Calu3 (cell line): ENCODE results near the gene OPN1MW2. TPM values are rescaled to one million over a fixed set of nuclear protein-coding genes. Genes with fewer than 3 reads are reported as not detected.
"Not testable (repeated sequence)": the region's sequence is repeated elsewhere in the genome, so short reads cannot be mapped to it uniquely, and the experiment has no call there.

ENCODE experiments used
- BruUV-seq: library from RNA; stranded (reverse); fragments of 400-500 nt; replicated peaks from 2 replicates; lab custom pipeline; 2021; lab: Mats Ljungman, UMichigan
- CTCF ChIA-PET: fragments of 300-600 bp; sonication (Branson Sonifier 250); formaldehyde crosslinking; loops from one replicate; lab custom pipeline; 2022; ENCODE audit warnings: antibody characterized with exemption; lab: Charles Lee
- DNase-seq: peaks from one replicate; pipeline ENCODE4 v3.0.0; 2022
- H3K27ac Mint-ChIP-seq: one replicate; pipeline ENCODE4 v1.8.0; 2022; ENCODE audit warnings: mixed read lengths; ENCODE audit not compliant: unreplicated experiment
- H3K27me3 Mint-ChIP-seq: one replicate; pipeline ENCODE4 v1.8.0; 2022; ENCODE audit warnings: mixed read lengths; ENCODE audit not compliant: unreplicated experiment
- H3K36me3 Mint-ChIP-seq: one replicate; pipeline ENCODE4 v1.8.0; 2022; ENCODE audit warnings: mild to moderate bottlenecking, moderate library complexity, mixed read lengths; ENCODE audit not compliant: insufficient read depth, unreplicated experiment
- H3K4me1 Mint-ChIP-seq: one replicate; pipeline ENCODE4 v1.8.0; 2022; ENCODE audit warnings: mild to moderate bottlenecking, low read depth, mixed read lengths; ENCODE audit not compliant: unreplicated experiment
- H3K4me3 Mint-ChIP-seq: one replicate; pipeline ENCODE4 v1.8.0; 2022; ENCODE audit warnings: mild to moderate bottlenecking, low read depth, moderate library complexity, mixed read lengths; ENCODE audit not compliant: unreplicated experiment
- H3K9me3 Mint-ChIP-seq: one replicate; pipeline ENCODE4 v1.8.0; 2022; ENCODE audit warnings: low read depth, mixed read lengths; ENCODE audit not compliant: unreplicated experiment
- intact Hi-C: fragments of 100-400 bp; cut with micrococcal nuclease; formaldehyde crosslinking; loops from one replicate; pipeline ENCODE4 v1.10.0; 2022; ENCODE audit not compliant: unreplicated experiment
- total RNA-seq: library from RNA; stranded (reverse); gene quantifications from 2 replicates; pipeline ENCODE4 v1.2.3, GENCODE V29; 2022

The OPN1MW2 gene
- total RNA-seq, 1 experiment from 2014 or later: not detected

- CTCF ChIA-PET, H3K4me1 Mint-ChIP-seq, H3K27me3 Mint-ChIP-seq, H3K4me3 Mint-ChIP-seq, DNase-seq, BruUV-seq, H3K9me3 Mint-ChIP-seq, H3K27ac Mint-ChIP-seq, intact Hi-C loops, H3K36me3 Mint-ChIP-seq: not testable (repeated sequence)
These were observed 8.1 kb upstream of the OPN1MW2 start for GRCh38 chrX:154211499-154211898.

GRCh38 chrX:154225292-154225691, 5.7 kb downstream of the OPN1MW2 start:
- H3K4me3 Mint-ChIP-seq, intact Hi-C loops, CTCF ChIA-PET, H3K27ac Mint-ChIP-seq, BruUV-seq, H3K27me3 Mint-ChIP-seq, DNase-seq, H3K4me1 Mint-ChIP-seq, H3K36me3 Mint-ChIP-seq, H3K9me3 Mint-ChIP-seq: not testable (repeated sequence)

GRCh38 chrX:154226706-154227105, 7.2 kb downstream of the OPN1MW2 start:
- intact Hi-C loops, H3K9me3 Mint-ChIP-seq, H3K36me3 Mint-ChIP-seq, DNase-seq, BruUV-seq, H3K27ac Mint-ChIP-seq, H3K4me1 Mint-ChIP-seq, CTCF ChIA-PET, H3K27me3 Mint-ChIP-seq, H3K4me3 Mint-ChIP-seq: not testable (repeated sequence)

- H3K36me3 Mint-ChIP-seq, DNase-seq, H3K9me3 Mint-ChIP-seq, CTCF ChIA-PET, H3K4me1 Mint-ChIP-seq, BruUV-seq, H3K27ac Mint-ChIP-seq, H3K4me3 Mint-ChIP-seq, intact Hi-C loops, H3K27me3 Mint-ChIP-seq: not testable (repeated sequence)
These were observed 11.9 kb downstream of the OPN1MW2 start for GRCh38 chrX:154231443-154231842.

- intact Hi-C loops, H3K4me3 Mint-ChIP-seq, DNase-seq, H3K36me3 Mint-ChIP-seq, BruUV-seq, H3K27ac Mint-ChIP-seq, CTCF ChIA-PET, H3K4me1 Mint-ChIP-seq, H3K27me3 Mint-ChIP-seq, H3K9me3 Mint-ChIP-seq: not testable (repeated sequence)
These were observed 14.1 kb downstream of the OPN1MW2 start for GRCh38 chrX:154233620-154234019.

- intact Hi-C loops, H3K4me3 Mint-ChIP-seq, H3K27ac Mint-ChIP-seq, H3K36me3 Mint-ChIP-seq, BruUV-seq, H3K9me3 Mint-ChIP-seq, H3K4me1 Mint-ChIP-seq, DNase-seq, H3K27me3 Mint-ChIP-seq: not testable (repeated sequence)
- CTCF ChIA-PET: interaction anchor here (0.8 kb wide), 1 partner anchor 189 kb away, joined by 3 read pairs; no protein-coding TSS in a partner anchor
These were observed 19.5 kb downstream of the OPN1MW2 start for GRCh38 chrX:154238939-154239559.

- H3K27ac Mint-ChIP-seq, H3K4me3 Mint-ChIP-seq, CTCF ChIA-PET, H3K4me1 Mint-ChIP-seq, intact Hi-C loops, H3K27me3 Mint-ChIP-seq, BruUV-seq, DNase-seq, H3K9me3 Mint-ChIP-seq, H3K36me3 Mint-ChIP-seq: not testable (repeated sequence)
These were observed 20.5 kb downstream of the OPN1MW2 start for GRCh38 chrX:154239982-154240503.

- BruUV-seq, H3K27me3 Mint-ChIP-seq, CTCF ChIA-PET, H3K27ac Mint-ChIP-seq, H3K36me3 Mint-ChIP-seq, H3K4me3 Mint-ChIP-seq, intact Hi-C loops, H3K4me1 Mint-ChIP-seq, H3K9me3 Mint-ChIP-seq, DNase-seq: not testable (repeated sequence)
These were observed 28.0 kb downstream of the OPN1MW2 start for GRCh38 chrX:154247377-154248045.

- H3K4me1 Mint-ChIP-seq, H3K4me3 Mint-ChIP-seq, H3K9me3 Mint-ChIP-seq, H3K27me3 Mint-ChIP-seq, intact Hi-C loops, DNase-seq, CTCF ChIA-PET, BruUV-seq, H3K36me3 Mint-ChIP-seq, H3K27ac Mint-ChIP-seq: not testable (repeated sequence)
These were observed 28.5 kb downstream of the OPN1MW2 start for GRCh38 chrX:154248076-154248475.

GRCh38 chrX:154257282-154257681, 37.7 kb downstream of the OPN1MW2 start, which contains the start of gene OPN1MW3:
TSS of gene OPN1MW3 (plus strand) at chrX:154257582. CDS start at chrX:154257620, 38 bp downstream.
- CTCF ChIA-PET, H3K4me1 Mint-ChIP-seq, H3K9me3 Mint-ChIP-seq, intact Hi-C loops, BruUV-seq, H3K27ac Mint-ChIP-seq, H3K4me3 Mint-ChIP-seq, DNase-seq, H3K27me3 Mint-ChIP-seq, H3K36me3 Mint-ChIP-seq: not testable (repeated sequence)
